Kidney (tissue), 14 donors: ENCODE results near the gene SLC11A2. TPM values are rescaled to one million over a fixed set of nuclear protein-coding genes. Genes with fewer than 3 reads are reported as not detected.
A peak's percentile ranks its signal among the peaks of the same experiment; 100 is the strongest.

Experiments
- DNase-seq, 5 donors: peaks; one replicate each; pipeline ENCODE4 v3.0.0-alpha.2; 2013 to 2020
- FAIRE-seq: peaks from 2 replicates; lab custom pipeline; 2012; peaks lifted over from hg19 to GRCh38; lab: Jason Lieb, UNC
- H3K27ac ChIP-seq, 2 donors: one replicate each; pipeline ENCODE4 v1.7.0; 2013; ENCODE audit warnings: low read depth in 2 of 2, low read length in 2 of 2, inconsistent platforms in 1 of 2
- H3K27me3 ChIP-seq: one replicate; pipeline ENCODE4 v1.7.1; 2013; ENCODE audit warnings: low read length, inconsistent platforms; ENCODE audit not compliant: control insufficient read depth, insufficient read depth
- H3K36me3 ChIP-seq, 3 donors: one replicate each; pipeline versions ENCODE4 v1.7.0 to v1.7.1; 2013; ENCODE audit warnings: low read length in 3 of 3, control low read depth in 1 of 3, inconsistent platforms in 1 of 3; ENCODE audit not compliant: insufficient read depth in 3 of 3, control insufficient read depth in 2 of 3
- H3K4me1 ChIP-seq, 3 donors: one replicate each; pipeline versions ENCODE4 v1.7.0 to v1.7.1; 2013; ENCODE audit warnings: low read length in 3 of 3, inconsistent platforms in 1 of 3, low read depth in 1 of 3; ENCODE audit not compliant: control insufficient read depth in 2 of 3, insufficient read depth in 2 of 3
- H3K4me3 ChIP-seq, 3 donors: one replicate each; pipeline versions ENCODE4 v1.7.0 to v1.8.1; 2013; ENCODE audit warnings: low read length in 3 of 3, control low read depth in 1 of 3, inconsistent platforms in 1 of 3
- H3K9ac ChIP-seq, 3 donors: one replicate each; pipeline versions ENCODE4 v1.7.0 to v1.7.1; 2013; ENCODE audit warnings: low read length in 3 of 3, control low read depth in 1 of 3, inconsistent platforms in 1 of 3
- H3K9me3 ChIP-seq, 3 donors: one replicate each; pipeline versions ENCODE4 v1.7.0 to v1.7.1; 2013; ENCODE audit warnings: low read length in 3 of 3, control low read depth in 1 of 3, inconsistent platforms in 1 of 3; ENCODE audit not compliant: control insufficient read depth in 2 of 3, insufficient read depth in 1 of 3
- intact Hi-C: fragments of 100-400 bp; cut with DNase I; formaldehyde crosslinking; loops from one replicate; pipeline ENCODE4 v1.11.1; 2022
- polyA plus RNA-seq: library from polyadenylated mRNA; stranded (reverse); fragments of 350-450 nt; fragmentation: Illumina TruSeq; extraction: RNeasy Lipid Tissue Mini Kit (QIAGEN cat#74804); gene quantifications from one replicate; pipeline ENCODE4 v1.2.3, GENCODE V29; 2014; ENCODE audit warnings: low read depth, low replicate concordance; ENCODE audit not compliant: insufficient read depth
- total RNA-seq: library from RNA; stranded (reverse); fragmentation: NEBNext Ultra II Directional; extraction: Animal tissue kit (Norgen Biotek cat#: 25700); gene quantifications from one replicate; pipeline ENCODE4 v1.2.1, GENCODE V29; 2021
- TF ChIP-seq, protein P1 (sequence below): IDR thresholded peaks from 3 replicates; pipeline ENCODE4 v1.5.1; 2012; ENCODE audit warnings: mild to moderate bottlenecking, moderate library complexity, borderline replicate concordance; ENCODE audit not compliant: insufficient read depth; ENCODE audit errors: extremely low read depth
- donor health status: control.
- donor health status: control.
- donor health status: control.
- donor health status: control.
- donor health status: control.
- donor health status: DM: yes; HTN: yes; CAD: no.
- donor health status: Normal renal cell carcinoma (clear cell type).

The SLC11A2 gene
- total and polyA plus RNA-seq, 2 donors from 2014 or later = 22.3 to 90.2 TPM

DNA sequence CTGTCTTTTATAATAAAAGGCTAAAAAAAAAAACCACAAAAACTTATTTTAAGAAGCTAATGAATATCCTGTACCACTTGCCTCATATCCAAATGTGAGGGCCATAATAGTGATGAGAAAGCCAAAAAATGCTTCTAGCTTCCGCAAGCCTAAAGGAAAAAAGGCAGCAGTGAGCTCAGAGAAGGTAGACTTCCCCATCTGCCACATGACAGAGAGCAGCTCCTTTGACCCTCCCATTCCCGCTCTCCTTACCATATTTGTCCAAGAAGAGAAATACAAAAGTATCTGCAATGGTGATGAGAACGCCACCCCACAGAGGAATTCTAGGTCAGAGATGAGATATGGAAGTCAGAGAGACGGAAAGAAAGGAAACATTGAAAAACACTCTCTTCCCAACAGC lies 27.1 kb downstream of the SLC11A2 start:
- Histone ChIP-seq H3K9me3 (no peaks in the 10 kb centered on the region), H3K27me3 (no peaks in the 10 kb centered on the region), H3K4me3 (no peak overlapping the region), H3K36me3 (peaks cover 3 to 26% (median 20%) of the 10 kb centered on the region in 3 donors), H3K4me1 (no peaks in the 10 kb centered on the region), H3K9ac (no peak overlapping the region), H3K27ac (no peak overlapping the region)
- no peak for FAIRE-seq
- no peak for DNase-seq
- TF ChIP-seq, protein P1, sequence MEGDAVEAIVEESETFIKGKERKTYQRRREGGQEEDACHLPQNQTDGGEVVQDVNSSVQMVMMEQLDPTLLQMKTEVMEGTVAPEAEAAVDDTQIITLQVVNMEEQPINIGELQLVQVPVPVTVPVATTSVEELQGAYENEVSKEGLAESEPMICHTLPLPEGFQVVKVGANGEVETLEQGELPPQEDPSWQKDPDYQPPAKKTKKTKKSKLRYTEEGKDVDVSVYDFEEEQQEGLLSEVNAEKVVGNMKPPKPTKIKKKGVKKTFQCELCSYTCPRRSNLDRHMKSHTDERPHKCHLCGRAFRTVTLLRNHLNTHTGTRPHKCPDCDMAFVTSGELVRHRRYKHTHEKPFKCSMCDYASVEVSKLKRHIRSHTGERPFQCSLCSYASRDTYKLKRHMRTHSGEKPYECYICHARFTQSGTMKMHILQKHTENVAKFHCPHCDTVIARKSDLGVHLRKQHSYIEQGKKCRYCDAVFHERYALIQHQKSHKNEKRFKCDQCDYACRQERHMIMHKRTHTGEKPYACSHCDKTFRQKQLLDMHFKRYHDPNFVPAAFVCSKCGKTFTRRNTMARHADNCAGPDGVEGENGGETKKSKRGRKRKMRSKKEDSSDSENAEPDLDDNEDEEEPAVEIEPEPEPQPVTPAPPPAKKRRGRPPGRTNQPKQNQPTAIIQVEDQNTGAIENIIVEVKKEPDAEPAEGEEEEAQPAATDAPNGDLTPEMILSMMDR = no peak
- intact Hi-C loops = no loop called here

DNA sequence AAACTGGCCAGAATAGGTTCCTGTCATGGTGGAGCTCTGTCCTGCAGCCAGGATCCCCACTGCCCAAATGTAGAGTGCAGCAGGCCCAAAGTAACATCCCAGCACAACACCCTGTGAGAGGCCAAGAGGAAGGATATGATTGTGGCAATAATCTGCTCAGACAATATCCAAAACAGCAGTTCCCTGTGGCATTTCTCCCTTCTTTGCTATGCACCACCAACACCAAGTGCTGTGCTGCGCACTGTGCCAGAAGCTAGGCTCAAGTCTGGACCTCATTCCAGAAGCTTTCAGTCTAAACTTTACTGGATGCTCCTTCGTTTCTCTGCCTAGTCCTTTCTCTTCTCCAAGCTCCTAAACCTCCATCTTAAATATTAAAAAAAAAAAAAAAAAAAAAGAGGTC lies 33.4 kb downstream of the SLC11A2 start:
- intact Hi-C loops = no loop called here
- Histone ChIP-seq H3K9me3 (no peaks in the 10 kb centered on the region), H3K27ac (no peak overlapping the region), H3K9ac (no peak overlapping the region), H3K4me3 (no peak overlapping the region), H3K36me3 (peaks cover 19 to 61% (median 41%) of the 10 kb centered on the region in 3 donors), H3K4me1 (no peaks in the 10 kb centered on the region), H3K27me3 (no peaks in the 10 kb centered on the region)
- no peak for FAIRE-seq
- TF ChIP-seq, protein P1 = no peak
- DNase-seq = peak in 3 of 5 donors; percentile 20 to 81 (median 40)

DNA sequence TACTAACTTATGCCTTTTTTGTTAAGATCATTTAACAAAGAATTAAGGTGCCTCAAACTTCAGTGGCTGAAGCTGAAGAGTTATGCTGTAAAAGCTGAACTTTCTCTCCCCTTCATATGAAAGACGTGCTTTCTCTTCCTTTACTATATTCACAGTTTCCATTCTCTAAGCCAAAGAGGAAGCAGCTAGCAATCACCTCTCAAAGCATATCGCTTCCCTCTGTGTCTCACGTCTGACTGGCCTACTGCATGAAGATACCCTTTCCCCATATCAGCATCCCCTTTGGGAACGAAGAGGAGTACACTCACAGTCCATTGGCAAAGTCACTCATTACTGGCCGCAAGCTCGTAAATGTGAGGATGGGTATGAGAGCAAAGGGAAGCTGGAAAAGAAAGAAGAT lies 34.9 kb downstream of the SLC11A2 start:
- intact Hi-C loops = no loop called here
- FAIRE-seq = no peak

More for the DNA sequence above, 34.9 kb downstream of the SLC11A2 start:
- Histone ChIP-seq H3K9ac (no peak overlapping the region), H3K27me3 (no peaks in the 10 kb centered on the region), H3K27ac (no peak overlapping the region), H3K36me3 (peaks cover 19 to 51% (median 36%) of the 10 kb centered on the region in 3 donors), H3K9me3 (no peaks in the 10 kb centered on the region), H3K4me1 (peaks cover 0 to 3% (median 3%) of the 10 kb centered on the region in 3 donors), H3K4me3 (no peak overlapping the region)
- TF ChIP-seq, protein P1 = no peak
- no peak for DNase-seq
